Fibroblast of lung (primary cell): ENCODE measurements around the gene ADNP.

Experiments
- CTCF ChIP-seq, 2 donors: IDR thresholded peaks in 1 of 2; conservative IDR thresholded peaks in 1 of 2; 1 replicate in 1 of 2; 2 replicates in 1 of 2; pipeline ENCODE4 v1.5.1; 2011 to 2012; ENCODE audit warnings: low read length in 2 of 2, control low read depth in 1 of 2, inconsistent platforms in 1 of 2, low read depth in 1 of 2, mild to moderate bottlenecking in 1 of 2
- EZH2 ChIP-seq: IDR thresholded peaks from 2 replicates; pipeline ENCODE4 v1.5.1; 2012; ENCODE audit warnings: low read length, control low read depth, mild to moderate bottlenecking; ENCODE audit errors: missing control alignments

GRCh38 chr20:50929299-50930138 is 1.7 kb downstream of the ADNP start:
- TF ChIP-seq CTCF (conservative IDR thresholded peaks at IDR 0.05 in 1 of 2, IDR thresholded peaks at IDR 0.05 in 1 of 2; ENCODE audit: low read depth in 1 of 2, low read length in 2 of 2): peak; percentile 99
- TF ChIP-seq EZH2: no peak
